GM23248 (cell line): ENCODE data around the gene DNAAF5.

Experiments used
- EZH2 ChIP-seq: fragments of 200-600 bp; sonication (generic); IDR thresholded peaks from 2 replicates; pipeline ENCODE4 v1.6.1; 2018; ENCODE audit warnings: antibody characterized with exemption, mild to moderate bottlenecking; ENCODE audit not compliant: insufficient read depth, poor library complexity, severe bottlenecking
- EZH2phosphoT487 ChIP-seq: fragments of 200-600 bp; sonication (generic); IDR thresholded peaks from 2 replicates; pipeline ENCODE4 v1.6.1; 2018; ENCODE audit warnings: antibody characterized with exemption, moderate library complexity, mild to moderate bottlenecking, low read depth; ENCODE audit not compliant: insufficient read depth

DNA sequence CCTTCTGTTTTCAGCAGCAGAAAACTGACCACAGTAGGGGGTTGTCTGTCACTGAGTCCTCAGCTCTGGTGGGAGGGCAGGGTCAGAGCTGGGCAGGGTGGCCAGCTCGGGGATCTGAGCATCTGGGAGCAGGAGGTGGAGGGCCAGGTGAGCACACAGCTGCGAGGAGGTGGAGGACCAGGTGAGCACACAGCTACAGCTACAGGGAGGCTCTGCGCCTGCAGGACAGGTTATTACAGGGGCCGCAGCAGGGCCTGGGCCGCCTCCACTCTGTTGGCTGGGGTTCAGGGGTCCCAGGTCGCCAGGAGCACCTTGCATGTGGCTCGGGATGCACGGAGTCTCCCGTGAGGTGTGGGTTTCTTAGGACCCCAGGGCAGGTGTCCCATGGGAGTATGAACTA lies 53.0 kb downstream of the DNAAF5 start:
- TF ChIP-seq EZH2: no peak
- TF ChIP-seq EZH2phosphoT487: no peak
